ENCODE data around the gene SGTB.

The SGTB gene

DNA sequence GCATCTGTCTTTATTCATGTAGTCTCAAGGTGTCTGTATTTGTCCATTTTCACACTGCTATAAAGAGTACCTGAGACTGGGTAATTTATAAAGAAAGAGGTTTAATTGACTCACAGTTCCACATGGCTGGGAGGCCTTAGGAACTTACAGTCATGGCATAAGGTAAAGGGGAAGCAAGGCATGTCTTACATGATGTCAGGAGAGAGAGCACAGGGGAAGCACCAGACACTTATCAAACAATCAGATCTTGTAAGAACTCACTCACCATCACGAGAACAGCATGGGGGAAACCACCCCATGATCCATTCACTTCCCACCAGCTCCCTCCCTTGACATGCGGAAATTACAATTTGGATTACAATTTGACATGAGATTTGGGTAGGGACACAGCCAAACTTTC, 44.3 kb upstream of the SGTB start:
- H3K27ac ChIP-seq, result no peak overlapping the region
- TF ChIP-seq ZFX (IDR thresholded peaks at IDR 0.05; ENCODE audit: borderline replicate concordance), result no peak
- TF ChIP-seq, protein P1, sequence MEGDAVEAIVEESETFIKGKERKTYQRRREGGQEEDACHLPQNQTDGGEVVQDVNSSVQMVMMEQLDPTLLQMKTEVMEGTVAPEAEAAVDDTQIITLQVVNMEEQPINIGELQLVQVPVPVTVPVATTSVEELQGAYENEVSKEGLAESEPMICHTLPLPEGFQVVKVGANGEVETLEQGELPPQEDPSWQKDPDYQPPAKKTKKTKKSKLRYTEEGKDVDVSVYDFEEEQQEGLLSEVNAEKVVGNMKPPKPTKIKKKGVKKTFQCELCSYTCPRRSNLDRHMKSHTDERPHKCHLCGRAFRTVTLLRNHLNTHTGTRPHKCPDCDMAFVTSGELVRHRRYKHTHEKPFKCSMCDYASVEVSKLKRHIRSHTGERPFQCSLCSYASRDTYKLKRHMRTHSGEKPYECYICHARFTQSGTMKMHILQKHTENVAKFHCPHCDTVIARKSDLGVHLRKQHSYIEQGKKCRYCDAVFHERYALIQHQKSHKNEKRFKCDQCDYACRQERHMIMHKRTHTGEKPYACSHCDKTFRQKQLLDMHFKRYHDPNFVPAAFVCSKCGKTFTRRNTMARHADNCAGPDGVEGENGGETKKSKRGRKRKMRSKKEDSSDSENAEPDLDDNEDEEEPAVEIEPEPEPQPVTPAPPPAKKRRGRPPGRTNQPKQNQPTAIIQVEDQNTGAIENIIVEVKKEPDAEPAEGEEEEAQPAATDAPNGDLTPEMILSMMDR (IDR thresholded peaks at IDR 0.05), result no peak

DNA sequence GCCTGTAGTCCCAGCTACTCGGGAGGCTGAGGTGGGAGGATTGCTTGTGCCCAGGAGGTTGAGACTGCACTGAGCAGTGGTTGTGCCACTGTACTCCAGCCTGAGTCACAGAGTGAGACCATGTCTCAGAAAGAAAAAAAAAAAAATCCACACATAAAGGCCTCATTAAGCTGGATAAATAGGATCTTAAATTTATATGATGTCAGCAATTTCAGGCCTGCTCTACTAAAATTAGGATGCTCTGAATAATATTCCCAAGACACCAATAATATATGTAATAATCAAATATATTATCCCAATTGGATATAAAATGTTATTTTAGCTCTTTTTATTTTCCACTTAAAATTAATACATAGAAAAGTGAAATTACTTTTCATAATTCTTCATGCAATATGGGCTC, 43.7 kb upstream of the SGTB start:
- H3K27ac ChIP-seq, result no peak overlapping the region
- TF ChIP-seq, protein P1 (IDR thresholded peaks at IDR 0.05), result no peak
- TF ChIP-seq ZFX (IDR thresholded peaks at IDR 0.05; ENCODE audit: borderline replicate concordance), result no peak

DNA sequence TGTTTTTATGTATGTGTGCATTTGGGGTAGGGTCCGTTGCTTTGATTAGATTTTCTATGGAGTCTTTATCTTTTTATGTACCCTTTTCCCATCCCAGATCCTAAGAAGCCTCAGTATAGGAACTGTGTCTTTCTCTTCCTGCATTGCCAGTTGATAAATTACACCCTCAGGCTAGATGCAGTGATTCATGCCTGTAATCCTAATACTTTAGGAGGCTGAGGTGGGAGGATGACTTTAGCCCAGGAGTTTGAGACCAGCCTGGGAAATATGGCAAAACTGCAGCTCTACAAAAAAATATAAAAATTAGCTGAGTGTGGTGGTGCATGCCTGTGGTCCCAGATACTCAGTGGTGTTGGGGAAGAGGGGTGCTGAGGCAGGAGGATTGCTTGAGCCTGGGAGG, 40.3 kb upstream of the SGTB start:
- no peak overlapping the region for H3K27ac ChIP-seq
- TF ChIP-seq, protein P1 (IDR thresholded peaks at IDR 0.05), result no peak
- no peak for TF ChIP-seq ZFX (IDR thresholded peaks at IDR 0.05; ENCODE audit: borderline replicate concordance)

DNA sequence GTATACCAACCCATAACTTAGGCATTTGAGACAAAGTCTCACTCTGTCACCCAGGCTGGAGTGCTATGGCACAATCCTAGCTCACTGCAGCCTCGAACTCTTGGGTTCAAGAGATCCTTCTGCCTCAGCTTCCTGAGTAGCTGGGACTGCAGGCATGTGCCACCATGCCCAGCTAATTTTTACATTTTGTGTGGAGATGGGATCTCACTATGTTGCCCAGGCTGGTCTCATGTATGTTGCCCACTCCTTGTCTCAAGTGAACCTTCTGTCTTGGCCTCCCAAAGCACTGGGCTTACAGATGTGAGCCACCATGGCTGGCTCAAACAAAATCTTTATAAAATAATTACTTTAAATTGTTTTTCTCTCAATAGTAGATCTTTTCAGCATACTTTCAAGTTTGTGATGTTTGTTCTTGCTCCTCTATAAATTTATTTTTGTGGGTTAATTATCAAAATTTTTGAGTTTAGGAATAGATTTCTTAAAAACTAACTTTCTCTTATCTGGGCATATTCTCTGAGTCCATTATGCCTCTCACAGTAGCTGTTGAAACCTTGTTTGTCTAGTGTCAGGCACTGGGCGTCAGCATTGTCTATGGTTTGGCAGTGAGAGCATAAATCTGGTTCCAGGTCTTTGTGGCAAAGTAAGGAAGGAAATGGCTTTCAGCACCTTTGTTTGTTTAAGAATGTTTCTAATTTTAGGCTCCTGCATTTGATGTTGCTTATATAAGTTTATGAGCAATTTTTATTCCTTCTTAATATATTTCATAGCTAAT, 38.8 kb upstream of the SGTB start:
- H3K27ac ChIP-seq, result no peak overlapping the region
- TF ChIP-seq, protein P1 (IDR thresholded peaks at IDR 0.05), result no peak
- no peak for TF ChIP-seq ZFX (IDR thresholded peaks at IDR 0.05; ENCODE audit: borderline replicate concordance)

DNA sequence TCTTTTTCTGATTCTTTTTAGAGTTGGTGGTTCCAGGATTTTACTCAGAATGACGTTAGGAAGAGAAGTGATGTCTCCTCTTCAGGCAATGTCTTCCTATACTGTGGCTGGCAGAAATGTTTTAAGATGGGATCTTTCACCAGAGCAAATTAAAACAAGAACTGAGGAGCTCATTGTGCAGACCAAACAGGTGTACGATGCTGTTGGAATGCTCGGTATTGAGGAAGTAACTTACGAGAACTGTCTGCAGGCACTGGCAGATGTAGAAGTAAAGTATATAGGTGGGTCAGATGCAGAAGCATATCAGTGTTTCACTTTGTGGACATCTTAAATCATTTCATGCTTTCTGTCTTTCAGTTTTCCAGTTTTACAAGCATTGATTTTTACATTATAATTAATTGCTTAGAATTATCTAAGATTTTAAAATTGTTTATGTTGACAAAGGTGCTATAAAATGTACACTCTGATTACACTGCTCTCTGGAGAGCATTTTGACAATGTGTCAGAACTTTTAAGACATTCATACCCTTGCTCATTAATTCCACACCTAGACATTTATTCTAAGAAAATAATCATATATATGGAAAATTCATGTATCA, 36.7 kb upstream of the SGTB start:
- H3K27ac ChIP-seq, result no peak overlapping the region
- TF ChIP-seq, protein P1 (IDR thresholded peaks at IDR 0.05), result no peak
- TF ChIP-seq ZFX (IDR thresholded peaks at IDR 0.05; ENCODE audit: borderline replicate concordance), result no peak

DNA sequence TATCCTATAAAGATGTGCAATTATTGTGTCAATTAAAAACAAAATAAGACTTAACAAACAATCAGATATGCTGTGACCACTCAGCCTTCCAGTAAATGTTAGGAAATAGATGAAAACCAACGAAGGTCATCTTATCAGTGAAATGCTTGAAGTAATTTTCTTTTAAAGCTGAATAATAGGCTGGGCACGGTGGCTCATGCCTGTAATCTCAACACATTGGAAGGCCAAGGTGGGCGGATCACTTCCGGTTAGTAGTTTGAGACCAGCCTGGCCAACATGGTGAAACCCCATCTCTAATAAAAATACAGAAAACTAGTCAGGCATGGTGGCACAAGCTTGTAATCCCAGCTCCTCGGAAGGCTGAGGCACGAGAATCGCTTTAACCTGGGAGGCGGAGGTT, 31.3 kb upstream of the SGTB start:
- TF ChIP-seq, protein P1 (IDR thresholded peaks at IDR 0.05), result no peak
- no peak for TF ChIP-seq ZFX (IDR thresholded peaks at IDR 0.05; ENCODE audit: borderline replicate concordance)

DNA sequence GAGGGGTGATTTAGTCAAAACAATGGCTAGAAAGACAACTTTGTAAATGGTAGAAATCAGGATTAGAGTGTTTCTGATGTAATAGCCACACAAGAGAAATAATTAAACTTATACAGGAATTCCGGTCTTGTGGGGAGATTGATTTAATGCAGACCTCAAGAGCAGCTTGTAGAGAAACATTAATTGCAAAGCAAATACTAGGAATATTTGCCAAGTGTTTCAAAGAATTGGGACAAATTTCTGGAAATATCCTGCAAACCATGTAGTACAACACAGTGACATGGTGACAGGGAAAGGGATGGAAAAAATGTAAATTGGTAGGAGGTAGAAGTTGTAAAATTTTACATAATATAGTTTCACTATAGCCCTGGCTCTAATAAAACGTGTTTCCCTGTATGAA, 29.0 kb upstream of the SGTB start:
- H3K27ac ChIP-seq, result no peak overlapping the region
- TF ChIP-seq, protein P1 (IDR thresholded peaks at IDR 0.05), result no peak
- TF ChIP-seq ZFX (IDR thresholded peaks at IDR 0.05; ENCODE audit: borderline replicate concordance), result no peak

More for the DNA sequence above, 31.3 kb upstream of the SGTB start:
- no peak overlapping the region for H3K27ac ChIP-seq

Data from 22Rv1 (cell line).